SJCRH30 (cell line): ENCODE measurements around the gene ADARB2. TPM values are rescaled to one million over a fixed set of nuclear protein-coding genes. Genes with fewer than 3 reads are reported as not detected.
"Not testable (repeated sequence)": the region's sequence is repeated elsewhere in the genome, so short reads cannot be mapped to it uniquely, and the experiment has no call there.

Experiments used
- DNase-seq, 2 experiments: peaks; one replicate each; pipeline ENCODE4 v3.0.0-alpha.2; 2015 to 2020
- H3K27ac ChIP-seq: fragments of 250-450 bp; sonication (Bioruptor Pico); 2 replicates; pipeline ENCODE4 v1.5.1; 2020; ENCODE audit warnings: mild to moderate bottlenecking, moderate library complexity
- H3K27me3 ChIP-seq: fragments of 250-450 bp; sonication (Bioruptor Pico); 2 replicates; pipeline ENCODE4 v1.5.1; 2020; ENCODE audit warnings: mild to moderate bottlenecking, moderate library complexity
- H3K36me3 ChIP-seq: fragments of 250-450 bp; sonication (Bioruptor Pico); 2 replicates; pipeline ENCODE4 v1.5.1; 2020; ENCODE audit warnings: mild to moderate bottlenecking, moderate library complexity
- H3K4me1 ChIP-seq: fragments of 250-450 bp; sonication (Bioruptor Pico); 2 replicates; pipeline ENCODE4 v1.5.1; 2020; ENCODE audit warnings: mild to moderate bottlenecking, moderate library complexity
- H3K4me3 ChIP-seq: fragments of 250-450 bp; sonication (Bioruptor Pico); 2 replicates; pipeline ENCODE4 v1.5.1; 2020; ENCODE audit warnings: mild to moderate bottlenecking, moderate library complexity
- H3K9me3 ChIP-seq: fragments of 250-450 bp; sonication (Bioruptor Pico); replicated peaks from 2 replicates; pipeline ENCODE4 v1.5.1; 2020; ENCODE audit warnings: mild to moderate bottlenecking, moderate library complexity
- total RNA-seq: library from RNA; depleted of rRNA; stranded (reverse); fragments of >200 nt; shearing (Covaris generic); gene quantifications from 2 replicates; pipeline ENCODE4 v1.2.3, GENCODE V29; 2014

ADARB2 gene
- total RNA-seq, 1 experiment from 2014 or later: not detected

GRCh38 chr10:1539216-1539615 lies 198.1 kb downstream of the ADARB2 start:
- DNase-seq: no peak
- Histone ChIP-seq H3K36me3 (no peaks in the 10 kb centered on the region), H3K9me3 (no peaks in the 10 kb centered on the region), H3K4me1 (no peaks in the 10 kb centered on the region), H3K4me3 (no peak overlapping the region), H3K27me3 (no peaks in the 10 kb centered on the region), H3K27ac (no peak overlapping the region)

DNA sequence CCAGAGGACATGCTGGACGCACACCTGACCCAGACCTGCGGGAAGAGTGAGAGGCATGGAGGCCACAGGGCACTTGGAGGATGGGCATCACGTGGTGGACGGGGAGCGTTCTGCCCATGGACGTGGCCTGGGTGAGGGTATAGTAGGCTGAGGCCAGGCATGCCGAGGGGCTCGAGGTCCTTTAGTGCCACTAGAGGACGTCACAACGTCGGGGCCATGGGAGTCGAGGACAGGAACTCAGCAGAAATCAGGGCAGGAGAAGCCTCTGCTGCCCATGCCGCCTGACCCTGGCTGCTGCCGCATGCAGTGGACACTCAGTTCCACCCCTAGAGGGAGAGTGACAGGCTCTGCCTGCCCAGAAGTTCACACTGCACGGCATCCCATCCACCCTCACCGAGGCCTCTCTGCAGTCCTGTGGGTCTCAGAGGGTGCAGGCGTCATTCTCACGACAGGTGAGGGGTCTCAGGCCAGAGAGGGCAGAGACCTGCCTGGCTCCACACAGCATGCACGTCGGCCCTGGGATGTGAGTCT lies 198.7 kb downstream of the ADARB2 start:
- H3K9me3 ChIP-seq: no peaks in the 10 kb centered on the region
- H3K27me3 ChIP-seq: no peaks in the 10 kb centered on the region
- no peaks in the 10 kb centered on the region for H3K4me1 ChIP-seq
- no peak overlapping the region for H3K27ac ChIP-seq
- H3K36me3 ChIP-seq: no peaks in the 10 kb centered on the region
- no peak for DNase-seq
- no peak overlapping the region for H3K4me3 ChIP-seq

- Histone ChIP-seq H3K4me3 (no peak overlapping the region), H3K27ac (no peak overlapping the region), H3K36me3 (no peaks in the 10 kb centered on the region), H3K27me3 (no peaks in the 10 kb centered on the region), H3K4me1 (no peaks in the 10 kb centered on the region), H3K9me3 (no peaks in the 10 kb centered on the region)
- DNase-seq: no peak
These were observed 199.2 kb downstream of the ADARB2 start for GRCh38 chr10:1538121-1538520.

DNA sequence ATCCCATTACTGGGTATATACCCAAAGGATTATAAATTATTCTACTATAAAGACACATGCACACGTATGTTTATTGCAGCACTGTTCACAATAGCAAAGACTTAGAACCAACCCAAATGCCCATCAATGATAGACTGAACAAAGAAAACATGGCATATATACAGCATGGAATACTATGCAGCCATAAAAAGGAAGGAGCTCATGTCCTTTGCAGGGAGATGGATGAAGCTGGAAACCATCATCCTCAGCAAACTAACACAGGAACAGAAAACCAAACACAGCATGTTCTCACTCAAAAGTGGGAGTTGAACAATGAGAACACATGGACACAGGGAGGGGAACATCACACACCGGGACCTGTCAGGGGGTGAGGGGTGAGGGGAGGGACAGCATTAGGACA lies 199.9 kb downstream of the ADARB2 start:
- H3K4me3 ChIP-seq, H3K27ac ChIP-seq, DNase-seq, H3K27me3 ChIP-seq, H3K9me3 ChIP-seq, H3K36me3 ChIP-seq, H3K4me1 ChIP-seq: not testable (repeated sequence)

DNA sequence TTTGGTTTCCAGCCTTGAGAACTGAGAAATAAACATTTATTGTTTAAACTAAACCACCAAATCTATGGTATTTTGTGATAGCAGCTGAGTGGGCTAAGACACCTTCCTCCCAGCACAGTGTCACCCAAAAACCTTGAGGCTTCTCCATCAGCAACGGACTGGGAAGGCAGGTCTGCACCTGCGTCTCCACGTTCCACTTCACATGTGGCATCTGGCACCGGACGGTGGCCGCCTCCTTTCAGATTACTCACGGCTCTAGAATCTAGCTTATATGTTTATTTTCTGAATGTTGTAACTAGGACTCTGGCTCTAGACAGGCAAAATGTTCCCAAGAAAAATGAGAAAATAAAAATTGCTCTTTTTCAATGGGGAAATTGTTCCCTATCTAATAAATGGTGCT lies 201.0 kb downstream of the ADARB2 start:
- no peak for DNase-seq
- H3K4me3 ChIP-seq: no peak overlapping the region
- H3K4me1 ChIP-seq: no peaks in the 10 kb centered on the region
- H3K27ac ChIP-seq: no peak overlapping the region
- no peaks in the 10 kb centered on the region for H3K9me3 ChIP-seq
- H3K27me3 ChIP-seq: no peaks in the 10 kb centered on the region
- H3K36me3 ChIP-seq: no peaks in the 10 kb centered on the region

DNA sequence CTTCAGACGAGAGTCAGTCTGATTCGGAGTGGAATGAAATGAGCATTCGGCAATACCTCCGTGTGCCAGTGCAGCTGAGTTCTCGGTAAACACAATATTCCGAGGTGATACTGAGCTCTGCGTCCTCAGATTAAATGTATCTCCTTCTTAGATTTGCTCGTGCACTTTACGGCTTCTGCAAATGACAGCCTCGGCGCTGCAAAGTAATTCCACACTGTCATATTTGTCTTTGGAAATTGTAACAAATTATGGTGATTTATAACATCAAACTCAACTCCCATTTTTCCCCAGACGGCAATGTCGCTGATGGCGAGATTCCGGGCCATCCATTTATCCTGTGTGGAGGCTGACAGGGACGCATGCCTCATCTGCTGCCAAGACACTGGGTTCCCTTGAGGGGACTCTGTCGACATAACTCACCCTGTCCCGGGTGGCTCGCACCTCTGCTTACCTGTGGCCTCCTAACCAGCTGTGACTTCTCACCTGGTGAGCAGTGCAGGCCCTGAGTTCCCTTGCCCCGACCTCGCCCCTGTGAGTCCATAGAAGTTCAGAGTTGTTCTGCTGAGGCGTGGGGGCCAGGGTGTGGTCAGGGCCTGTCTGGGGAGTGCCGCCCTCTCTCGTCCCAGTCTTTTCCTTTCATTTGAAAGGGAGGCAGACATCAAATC lies 201.9 kb downstream of the ADARB2 start:
- no peak for DNase-seq
- Histone ChIP-seq H3K27me3 (no peaks in the 10 kb centered on the region), H3K36me3 (no peaks in the 10 kb centered on the region), H3K4me3 (no peak overlapping the region), H3K27ac (no peak overlapping the region), H3K9me3 (no peaks in the 10 kb centered on the region), H3K4me1 (no peaks in the 10 kb centered on the region)

GRCh38 chr10:1534820-1535219 lies 202.5 kb downstream of the ADARB2 start:
- Histone ChIP-seq H3K27ac (no peak overlapping the region), H3K27me3 (no peaks in the 10 kb centered on the region), H3K9me3 (no peaks in the 10 kb centered on the region), H3K36me3 (no peaks in the 10 kb centered on the region), H3K4me1 (no peaks in the 10 kb centered on the region), H3K4me3 (no peak overlapping the region)
- DNase-seq: no peak

DNA sequence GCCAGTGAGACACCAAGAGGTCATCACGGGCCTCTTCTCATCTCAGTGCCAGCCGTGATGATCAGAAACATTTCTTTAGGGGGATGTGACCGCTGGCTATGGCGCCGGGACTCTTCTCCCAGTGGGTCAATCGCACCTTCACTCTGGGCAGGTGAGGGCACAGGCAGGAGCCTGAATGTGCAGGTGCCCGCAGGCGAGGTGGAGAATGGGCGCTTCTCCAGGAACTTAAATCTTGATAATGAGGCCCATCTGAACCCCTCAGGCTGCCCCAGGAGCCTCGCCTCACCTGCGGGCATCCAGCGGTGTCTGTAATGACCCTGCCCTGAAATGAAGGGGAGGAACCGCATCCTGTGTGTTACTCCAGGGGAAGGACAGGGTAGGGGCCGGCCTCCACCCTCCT lies 204.7 kb downstream of the ADARB2 start:
- Histone ChIP-seq H3K27ac (no peak overlapping the region), H3K4me3 (no peak overlapping the region), H3K36me3 (no peaks in the 10 kb centered on the region), H3K4me1 (no peaks in the 10 kb centered on the region), H3K9me3 (no peaks in the 10 kb centered on the region), H3K27me3 (no peaks in the 10 kb centered on the region)
- no peak for DNase-seq

DNA sequence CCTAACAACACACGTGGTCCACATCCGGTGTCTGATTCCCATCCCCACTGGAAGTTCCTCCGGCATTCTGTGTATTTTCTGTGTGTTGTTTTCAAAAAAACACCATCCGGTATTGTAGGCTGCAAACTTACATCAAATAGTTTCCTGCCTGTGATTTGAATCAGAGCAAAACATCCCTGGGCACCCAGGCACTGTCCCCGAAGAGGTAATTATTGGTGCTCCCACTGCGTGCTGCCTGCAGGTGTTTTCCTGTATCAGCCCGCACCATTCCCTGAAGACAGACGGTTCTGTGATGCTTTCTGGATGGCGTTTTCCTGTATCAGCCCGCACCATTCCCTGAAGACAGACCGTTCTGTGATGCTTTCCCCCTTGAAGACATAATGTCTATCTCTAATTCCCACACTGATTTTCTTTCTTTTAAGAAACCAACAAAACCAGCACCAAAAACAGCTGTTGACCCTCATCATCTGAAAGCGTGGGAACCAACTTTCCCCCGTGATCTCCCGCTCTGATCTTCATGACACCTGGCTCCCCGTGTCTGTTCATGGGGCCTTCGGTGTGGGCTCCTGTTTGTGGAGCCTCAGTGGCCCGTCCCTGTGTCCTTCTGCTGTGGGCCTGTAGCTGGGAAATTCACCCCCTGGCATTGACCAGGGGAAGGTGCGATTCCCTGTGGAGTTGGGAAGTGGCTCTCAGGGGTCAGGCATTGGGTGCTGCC lies 205.3 kb downstream of the ADARB2 start:
- Histone ChIP-seq H3K27me3 (no peaks in the 10 kb centered on the region), H3K9me3 (no peaks in the 10 kb centered on the region), H3K4me3 (no peak overlapping the region), H3K4me1 (no peaks in the 10 kb centered on the region), H3K36me3 (no peaks in the 10 kb centered on the region), H3K27ac (no peak overlapping the region)
- no peak for DNase-seq

DNA sequence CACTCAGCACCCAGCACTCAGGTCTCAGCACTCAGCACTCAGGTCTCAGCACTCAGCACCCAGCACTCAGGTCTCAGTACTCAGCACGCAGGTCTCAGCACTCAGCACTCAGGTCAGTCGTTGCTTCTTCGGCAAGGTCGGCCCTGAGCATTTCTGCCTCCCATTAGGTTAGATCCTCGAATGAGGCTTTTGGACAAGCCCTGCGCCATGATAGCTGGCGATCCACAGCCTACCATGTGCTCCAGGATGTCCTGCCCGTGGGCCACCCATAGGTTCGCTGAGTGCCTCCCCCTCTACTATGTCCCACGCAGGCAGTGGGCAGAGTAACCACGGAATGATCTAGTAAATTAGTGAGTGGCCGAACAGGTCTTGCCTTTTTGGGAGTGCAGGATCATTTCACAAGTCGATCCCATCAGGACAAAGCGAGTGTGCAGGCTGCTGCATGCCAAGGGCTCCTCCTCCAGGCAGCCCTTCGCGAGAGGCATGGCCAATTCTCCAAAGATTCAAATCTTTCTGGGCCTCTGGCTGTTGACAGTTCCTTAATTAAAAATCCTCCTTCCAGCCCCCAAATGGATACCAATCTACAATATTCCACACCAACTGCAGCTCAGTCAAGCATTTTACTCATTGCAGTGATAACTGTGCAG lies 206.3 kb downstream of the ADARB2 start:
- H3K9me3 ChIP-seq: no peaks in the 10 kb centered on the region
- no peak overlapping the region for H3K4me3 ChIP-seq

DNA sequence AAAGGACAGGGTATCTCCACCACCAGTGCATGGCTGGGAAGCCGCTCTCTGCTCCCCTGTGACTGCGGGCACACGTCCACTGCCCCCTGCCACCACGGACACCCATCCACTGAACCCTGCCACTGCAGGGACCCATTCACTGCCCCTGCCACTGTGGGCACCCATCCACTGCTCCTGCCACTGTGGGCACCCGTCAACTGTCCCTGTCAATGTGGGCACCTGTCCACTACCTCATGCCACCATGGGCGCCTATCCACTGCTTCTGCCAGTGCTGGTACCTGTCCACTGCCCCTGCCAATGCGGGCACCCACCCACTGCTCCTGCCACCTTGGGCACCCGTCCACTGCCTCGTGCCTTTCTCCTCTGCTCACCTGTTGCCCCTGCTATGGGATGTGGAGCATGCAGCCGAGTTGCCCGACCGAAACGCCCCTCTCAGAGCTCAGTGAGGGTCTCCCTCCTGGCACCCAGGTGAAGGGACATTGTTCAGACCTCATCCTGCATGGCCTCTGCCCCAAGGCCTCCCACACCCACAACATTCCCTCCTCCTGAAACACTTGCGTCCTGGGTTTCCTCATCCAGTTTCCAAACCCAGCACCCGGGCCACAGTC lies 207.4 kb downstream of the ADARB2 start:
- Histone ChIP-seq H3K4me3 (no peak overlapping the region), H3K9me3 (no peaks in the 10 kb centered on the region), H3K4me1 (no peaks in the 10 kb centered on the region), H3K27me3 (no peaks in the 10 kb centered on the region), H3K36me3 (no peaks in the 10 kb centered on the region), H3K27ac (no peak overlapping the region)
- DNase-seq: no peak

More for the DNA sequence above, 206.3 kb downstream of the ADARB2 start:
- Histone ChIP-seq H3K4me1 (no peaks in the 10 kb centered on the region), H3K27ac (no peak overlapping the region), H3K36me3 (no peaks in the 10 kb centered on the region), H3K27me3 (no peaks in the 10 kb centered on the region)
- DNase-seq: no peak

DNA sequence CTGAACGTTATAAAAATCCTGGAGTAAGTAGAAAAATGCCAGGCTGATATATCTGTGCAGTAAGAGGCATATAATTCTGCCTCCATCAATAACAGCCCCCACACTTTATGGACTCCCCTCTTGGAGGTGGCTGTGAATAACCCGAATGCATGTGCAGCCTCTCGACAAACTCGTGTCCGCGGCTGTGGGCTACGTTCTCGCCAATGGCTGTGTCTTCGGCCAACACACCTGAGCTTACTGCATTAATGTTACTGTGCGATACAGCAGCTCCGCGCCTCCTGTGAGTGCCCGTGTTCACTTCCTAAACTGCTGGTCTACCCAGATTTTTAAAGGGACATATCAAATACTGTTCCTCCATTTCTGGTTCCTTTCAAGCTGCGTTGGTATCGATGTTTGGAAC lies 209.4 kb downstream of the ADARB2 start:
- no peaks in the 10 kb centered on the region for H3K4me1 ChIP-seq
- H3K27ac ChIP-seq: no peak overlapping the region
- DNase-seq: no peak
- no peaks in the 10 kb centered on the region for H3K27me3 ChIP-seq
- no peaks in the 10 kb centered on the region for H3K36me3 ChIP-seq
- no peak overlapping the region for H3K4me3 ChIP-seq
- H3K9me3 ChIP-seq: no peaks in the 10 kb centered on the region

- peak in 1 of 2 experiments; percentile 3 for DNase-seq
- no peaks in the 10 kb centered on the region for H3K36me3 ChIP-seq
- H3K4me1 ChIP-seq: no peaks in the 10 kb centered on the region
- H3K27ac ChIP-seq: no peak overlapping the region
- no peaks in the 10 kb centered on the region for H3K9me3 ChIP-seq
- H3K27me3 ChIP-seq: no peaks in the 10 kb centered on the region
- H3K4me3 ChIP-seq: no peak overlapping the region
These were observed 210.8 kb downstream of the ADARB2 start for GRCh38 chr10:1526436-1527055.

GRCh38 chr10:1525354-1526162 lies 211.8 kb downstream of the ADARB2 start:
- H3K4me1 ChIP-seq: no peaks in the 10 kb centered on the region

More at GRCh38 chr10:1525354-1526162, 211.8 kb downstream of the ADARB2 start:
- H3K36me3 ChIP-seq: no peaks in the 10 kb centered on the region
- H3K27me3 ChIP-seq: no peaks in the 10 kb centered on the region
- no peak overlapping the region for H3K4me3 ChIP-seq
- no peaks in the 10 kb centered on the region for H3K9me3 ChIP-seq
- DNase-seq: no peak
- no peak overlapping the region for H3K27ac ChIP-seq
